Measurements from ENCODE around the gene HIGD1A.

DNA sequence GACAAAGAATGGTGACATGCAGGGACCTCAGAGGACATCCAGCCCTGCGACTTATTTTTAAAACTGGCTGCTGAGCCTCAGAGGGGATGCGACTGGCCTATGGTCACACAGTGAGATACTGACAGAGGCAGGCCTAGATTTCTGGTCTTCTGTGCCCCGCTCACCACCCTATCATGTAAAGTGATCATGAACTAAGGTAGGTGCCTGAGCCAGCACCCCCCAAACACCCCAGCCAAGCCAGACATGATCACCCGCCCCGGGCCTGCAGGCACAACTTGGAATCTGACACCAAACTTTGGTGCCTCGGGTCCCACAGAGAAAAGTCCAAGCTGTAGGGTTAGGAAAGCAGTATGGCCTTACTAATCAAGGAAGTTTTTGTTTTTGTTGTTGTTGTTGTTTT is 67.8 kb downstream of the HIGD1A start:
- no peak for TF ChIP-seq EZH2 (IDR thresholded peaks at IDR 0.05; ENCODE audit: low read depth, low read length, severe bottlenecking)
- no peak for TF ChIP-seq POLR2A (IDR thresholded peaks at IDR 0.05; ENCODE audit: control extremely low read depth in 1 of 2, low read depth in 2 of 2, low read length in 2 of 2)
- no peak for TF ChIP-seq NRF1 (IDR thresholded peaks at IDR 0.05; ENCODE audit: low read depth, low read length)
- TF ChIP-seq GABPA (IDR thresholded peaks at IDR 0.05; ENCODE audit: borderline replicate concordance, insufficient read depth, low read length) = no peak
- TF ChIP-seq SP1 (IDR thresholded peaks at IDR 0.05; ENCODE audit: low read depth, low read length) = no peak
- no peak for TF ChIP-seq MAX (IDR thresholded peaks at IDR 0.05)
- no peak for TF ChIP-seq YY1 (IDR thresholded peaks at IDR 0.05; ENCODE audit: low read depth, low read length)
- no peak for TF ChIP-seq RFX5 (IDR thresholded peaks at IDR 0.05; ENCODE audit: borderline replicate concordance, low read depth, low read length)
- TF ChIP-seq CBX5 (IDR thresholded peaks at IDR 0.05; ENCODE audit: low read depth, low read length) = no peak
- TF ChIP-seq, protein P1, sequence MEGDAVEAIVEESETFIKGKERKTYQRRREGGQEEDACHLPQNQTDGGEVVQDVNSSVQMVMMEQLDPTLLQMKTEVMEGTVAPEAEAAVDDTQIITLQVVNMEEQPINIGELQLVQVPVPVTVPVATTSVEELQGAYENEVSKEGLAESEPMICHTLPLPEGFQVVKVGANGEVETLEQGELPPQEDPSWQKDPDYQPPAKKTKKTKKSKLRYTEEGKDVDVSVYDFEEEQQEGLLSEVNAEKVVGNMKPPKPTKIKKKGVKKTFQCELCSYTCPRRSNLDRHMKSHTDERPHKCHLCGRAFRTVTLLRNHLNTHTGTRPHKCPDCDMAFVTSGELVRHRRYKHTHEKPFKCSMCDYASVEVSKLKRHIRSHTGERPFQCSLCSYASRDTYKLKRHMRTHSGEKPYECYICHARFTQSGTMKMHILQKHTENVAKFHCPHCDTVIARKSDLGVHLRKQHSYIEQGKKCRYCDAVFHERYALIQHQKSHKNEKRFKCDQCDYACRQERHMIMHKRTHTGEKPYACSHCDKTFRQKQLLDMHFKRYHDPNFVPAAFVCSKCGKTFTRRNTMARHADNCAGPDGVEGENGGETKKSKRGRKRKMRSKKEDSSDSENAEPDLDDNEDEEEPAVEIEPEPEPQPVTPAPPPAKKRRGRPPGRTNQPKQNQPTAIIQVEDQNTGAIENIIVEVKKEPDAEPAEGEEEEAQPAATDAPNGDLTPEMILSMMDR (IDR thresholded peaks at IDR 0.05; ENCODE audit: control extremely low read depth in 1 of 3, insufficient read depth in 1 of 3, low read depth in 1 of 3, low read length in 3 of 3) = no peak
- no peak for TF ChIP-seq EGR1 (IDR thresholded peaks at IDR 0.05; ENCODE audit: borderline replicate concordance, low read depth, low read length)
- TF ChIP-seq SIX5 (IDR thresholded peaks at IDR 0.05; ENCODE audit: low read depth, low read length) = no peak
- no peak for TF ChIP-seq RAD21 (IDR thresholded peaks at IDR 0.05 in 1 of 2, conservative IDR thresholded peaks at IDR 0.05 in 1 of 2; ENCODE audit: low read depth in 2 of 2, low read length in 2 of 2)
- TF ChIP-seq MAFK (IDR thresholded peaks at IDR 0.05; ENCODE audit: low read depth, low read length) = no peak

Measured in H1 (cell line).